ENCODE results near the gene AGPAT4.
"Not testable (repeated sequence)": the region's sequence is repeated elsewhere in the genome, so short reads cannot be mapped to it uniquely, and the experiment has no call there.

The AGPAT4 gene

GRCh38 chr6:161200610-161201370 is 73.1 kb downstream of the AGPAT4 start:
- no peak for DNase-seq (ENCODE audit: low spot score)

GRCh38 chr6:161199850-161200249 is 74.0 kb downstream of the AGPAT4 start:
- no peak for DNase-seq (ENCODE audit: low spot score)

- DNase-seq (ENCODE audit: low spot score) = peak; percentile 9
These were observed 74.9 kb downstream of the AGPAT4 start for GRCh38 chr6:161198783-161199460.

- DNase-seq (ENCODE audit: low spot score) = no peak
These were observed 75.7 kb downstream of the AGPAT4 start for GRCh38 chr6:161198176-161198575.

GRCh38 chr6:161195386-161195785 is 78.5 kb downstream of the AGPAT4 start:
- DNase-seq (ENCODE audit: low spot score) = no peak

GRCh38 chr6:161194374-161194773 is 79.5 kb downstream of the AGPAT4 start:
- DNase-seq (ENCODE audit: low spot score) = no peak

- DNase-seq (ENCODE audit: low spot score) = no peak
These were observed 81.0 kb downstream of the AGPAT4 start for GRCh38 chr6:161192636-161193411.

GRCh38 chr6:161191671-161192070 is 82.2 kb downstream of the AGPAT4 start:
- DNase-seq (ENCODE audit: low spot score) = no peak

GRCh38 chr6:161191007-161191406 is 82.9 kb downstream of the AGPAT4 start:
- DNase-seq (ENCODE audit: low spot score) = no peak

- no peak for DNase-seq (ENCODE audit: low spot score)
These were observed 84.0 kb downstream of the AGPAT4 start for GRCh38 chr6:161189891-161190290.

GRCh38 chr6:161188547-161189465 is 85.1 kb downstream of the AGPAT4 start:
- no peak for DNase-seq (ENCODE audit: low spot score)

- DNase-seq (ENCODE audit: low spot score) = no peak
These were observed 87.6 kb downstream of the AGPAT4 start for GRCh38 chr6:161186173-161186769.

GRCh38 chr6:161181121-161181520 is 92.7 kb downstream of the AGPAT4 start:
- DNase-seq (ENCODE audit: low spot score) = no peak

GRCh38 chr6:161178155-161178554 is 95.7 kb downstream of the AGPAT4 start:
- not testable (repeated sequence) for DNase-seq (ENCODE audit: low spot score)

- DNase-seq (ENCODE audit: low spot score) = not testable (repeated sequence)
These were observed 97.4 kb downstream of the AGPAT4 start for GRCh38 chr6:161176428-161176827.

- not testable (repeated sequence) for DNase-seq (ENCODE audit: low spot score)
These were observed 101.1 kb downstream of the AGPAT4 start for GRCh38 chr6:161172769-161173168.

GRCh38 chr6:161171207-161171606 is 102.7 kb downstream of the AGPAT4 start:
- DNase-seq (ENCODE audit: low spot score) = no peak

GRCh38 chr6:161169696-161170095 is 104.2 kb downstream of the AGPAT4 start:
- no peak for DNase-seq (ENCODE audit: low spot score)

- no peak for DNase-seq (ENCODE audit: low spot score)
These were observed 104.8 kb downstream of the AGPAT4 start for GRCh38 chr6:161169035-161169434.

- DNase-seq (ENCODE audit: low spot score) = no peak
These were observed 105.5 kb downstream of the AGPAT4 start for GRCh38 chr6:161168281-161168891.

- DNase-seq (ENCODE audit: low spot score) = no peak
These were observed 107.2 kb downstream of the AGPAT4 start for GRCh38 chr6:161166677-161167076.

All from SW480 (cell line).